SJSA1 (cell line): ENCODE measurements around the gene ADCY3. TPM values are rescaled to one million over a fixed set of nuclear protein-coding genes. Genes with fewer than 3 reads are reported as not detected.
"Not testable (repeated sequence)": the region's sequence is repeated elsewhere in the genome, so short reads cannot be mapped to it uniquely, and the experiment has no call there.

ENCODE experiments used
- DNase-seq, 2 experiments: peaks; one replicate each; pipeline ENCODE4 v3.0.0-alpha.2; 2015 to 2020; ENCODE audit warnings: low spot score in 2 of 2, low read depth in 1 of 2
- H3K27ac ChIP-seq: fragments of 250-450 bp; sonication (Bioruptor Pico); 2 replicates; pipeline ENCODE4 v1.5.1; 2020; ENCODE audit warnings: mild to moderate bottlenecking, moderate library complexity
- H3K27me3 ChIP-seq: fragments of 250-450 bp; sonication (Bioruptor Pico); replicated peaks from 2 replicates; pipeline ENCODE4 v1.5.1; 2020; ENCODE audit warnings: mild to moderate bottlenecking, moderate library complexity
- H3K36me3 ChIP-seq: fragments of 250-450 bp; sonication (Bioruptor Pico); 2 replicates; pipeline ENCODE4 v1.5.1; 2020; ENCODE audit warnings: mild to moderate bottlenecking
- H3K4me1 ChIP-seq: fragments of 250-450 bp; sonication (Bioruptor Pico); replicated peaks from 2 replicates; pipeline ENCODE4 v1.6.1; 2021; ENCODE audit warnings: mild to moderate bottlenecking
- H3K4me3 ChIP-seq: fragments of 250-450 bp; sonication (Bioruptor Pico); 2 replicates; pipeline ENCODE4 v1.5.1; 2020; ENCODE audit warnings: mild to moderate bottlenecking
- H3K9me3 ChIP-seq: fragments of 250-450 bp; sonication (Bioruptor Pico); replicated peaks from 2 replicates; pipeline ENCODE4 v1.5.1; 2020; ENCODE audit warnings: mild to moderate bottlenecking
- total RNA-seq: library from RNA; depleted of rRNA; stranded (reverse); fragments of >200 nt; shearing (Covaris generic); gene quantifications from 2 replicates; pipeline ENCODE4 v1.2.3, GENCODE V29; 2014

ADCY3 gene
- total RNA-seq, 1 experiment from 2014 or later = 22.7 TPM

DNA sequence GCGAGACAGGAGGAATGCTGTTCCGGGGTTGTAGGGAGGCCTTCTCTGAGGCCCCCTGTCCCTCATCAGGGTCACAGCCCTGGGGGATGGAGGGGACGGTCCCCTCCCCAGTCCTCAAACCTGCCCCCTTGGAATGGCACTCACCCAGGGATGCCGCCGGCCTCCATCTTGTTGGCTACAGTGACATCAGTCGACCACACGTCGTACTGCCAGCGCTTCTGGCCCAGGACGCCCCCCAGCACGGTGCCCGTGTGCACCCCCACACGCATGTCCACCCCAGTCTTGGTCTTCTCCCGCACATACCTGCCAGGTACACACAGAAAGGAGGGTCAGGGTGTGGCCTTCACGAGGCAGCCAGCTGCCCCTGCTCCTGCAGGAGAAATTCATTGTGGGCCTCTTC lies 80.3 kb downstream of the ADCY3 start:
- Histone ChIP-seq H3K9me3 (no peaks in the 10 kb centered on the region), H3K27ac (no peak overlapping the region)

DNA sequence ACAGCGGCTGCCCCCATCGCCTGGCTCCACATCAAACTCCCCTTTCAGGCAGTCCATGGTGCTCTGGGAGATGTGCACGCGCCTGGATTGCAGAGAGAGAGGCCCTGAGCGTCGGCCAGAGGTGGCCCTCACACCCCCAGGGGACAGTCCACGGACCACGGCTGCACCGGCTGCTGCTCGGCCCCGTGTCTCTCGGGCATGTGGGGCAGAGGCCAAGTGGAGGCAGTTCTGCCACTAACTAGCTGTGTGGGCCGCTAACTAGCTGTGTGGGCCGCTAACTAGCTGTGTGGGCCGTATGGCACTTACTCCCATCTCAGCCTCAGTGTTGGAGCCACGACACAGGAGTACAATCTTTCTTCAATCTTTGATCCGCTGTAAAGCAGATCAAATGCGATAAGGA lies 81.5 kb downstream of the ADCY3 start:
- DNase-seq = no peak
- no peaks in the 10 kb centered on the region for H3K9me3 ChIP-seq
- H3K36me3 ChIP-seq = peaks cover 10% of the 10 kb centered on the region; the same call in 1 of the 2 replicates
- H3K27me3 ChIP-seq = no peaks in the 10 kb centered on the region
- peaks cover 10% of the 10 kb centered on the region for H3K4me1 ChIP-seq
- H3K27ac ChIP-seq = no peak overlapping the region
- H3K4me3 ChIP-seq = no peak overlapping the region

More for the DNA sequence above, 80.3 kb downstream of the ADCY3 start:
- no peak for DNase-seq
- no peak overlapping the region for H3K4me3 ChIP-seq
- H3K27me3 ChIP-seq = no peaks in the 10 kb centered on the region
- H3K4me1 ChIP-seq = peaks cover 10% of the 10 kb centered on the region
- H3K36me3 ChIP-seq = peaks cover 8% of the 10 kb centered on the region; the same call in 1 of the 2 replicates

DNA sequence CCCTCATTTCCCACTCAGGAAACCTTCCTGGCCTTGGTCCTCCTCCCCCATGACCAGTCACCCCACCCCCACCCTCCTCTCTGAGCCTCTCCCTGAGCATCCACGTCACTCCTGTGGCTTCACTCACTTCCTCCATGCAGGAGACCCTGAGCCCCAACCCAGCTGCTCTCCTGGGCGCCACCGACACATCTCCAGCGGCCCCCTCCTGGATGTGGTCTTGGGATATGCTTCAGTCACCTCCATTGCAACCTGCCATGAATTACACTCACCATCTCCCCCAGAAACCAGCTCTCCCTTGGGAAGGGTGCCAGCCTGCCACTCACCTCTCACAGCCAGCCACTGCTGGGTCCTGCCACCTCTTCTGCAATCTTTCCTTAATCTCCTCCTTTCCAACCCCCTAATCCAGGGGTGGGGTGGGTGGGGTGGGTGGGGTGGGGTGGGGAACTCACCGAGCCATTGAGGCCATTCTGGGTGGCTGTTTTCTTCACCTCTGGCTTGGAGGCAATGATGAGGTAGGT lies 82.0 kb downstream of the ADCY3 start:
- Histone ChIP-seq H3K4me1 (peaks cover 10% of the 10 kb centered on the region), H3K9me3 (no peaks in the 10 kb centered on the region), H3K27me3 (no peaks in the 10 kb centered on the region), H3K4me3 (no peak overlapping the region), H3K27ac (no peak overlapping the region), H3K36me3 (peaks cover 10% of the 10 kb centered on the region; the same call in 1 of the 2 replicates)
- no peak for DNase-seq

DNA sequence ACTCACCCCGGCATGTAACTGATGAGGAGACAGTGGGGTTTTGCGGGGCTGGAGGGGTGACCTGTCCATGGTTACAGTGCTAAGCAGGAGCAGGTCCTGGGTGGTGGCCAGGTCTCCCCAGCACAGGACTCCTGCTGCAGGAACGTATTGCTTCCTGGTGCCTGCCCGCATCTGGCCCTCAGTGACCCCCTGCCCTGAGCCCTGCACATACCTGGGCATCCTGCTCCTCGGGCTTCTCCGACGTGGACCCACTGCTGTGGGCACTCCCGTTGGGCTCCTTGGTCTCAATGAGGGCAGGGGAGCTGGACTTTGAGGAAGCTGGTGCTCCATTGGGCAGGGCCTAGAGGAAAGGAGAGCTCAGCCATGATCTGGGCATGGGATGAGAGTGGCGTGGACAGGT lies 83.3 kb downstream of the ADCY3 start:
- Histone ChIP-seq H3K9me3 (no peaks in the 10 kb centered on the region), H3K27ac (no peak overlapping the region), H3K4me3 (no peak overlapping the region), H3K4me1 (peaks cover 10% of the 10 kb centered on the region), H3K27me3 (no peaks in the 10 kb centered on the region), H3K36me3 (peaks cover 10% of the 10 kb centered on the region; the same call in 1 of the 2 replicates)
- no peak for DNase-seq

DNA sequence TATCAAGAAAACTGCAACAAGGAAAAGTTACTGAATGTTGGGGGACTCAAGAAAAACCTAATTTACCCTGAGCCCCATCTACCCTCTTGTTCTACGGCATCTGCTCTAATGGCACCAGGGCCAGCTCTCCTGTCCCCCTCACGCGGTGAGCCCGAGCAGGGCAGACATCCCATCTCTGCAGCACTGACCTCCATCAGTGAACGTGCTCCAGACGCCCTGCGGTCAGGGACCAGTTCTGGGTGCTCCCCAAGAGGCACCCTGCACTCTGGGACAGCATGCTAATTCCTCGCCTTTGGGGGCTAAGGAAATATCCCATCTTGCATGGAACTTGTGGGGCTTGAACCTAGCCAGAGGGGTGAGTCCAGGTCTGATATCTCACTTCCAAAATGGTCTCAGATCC lies 83.8 kb downstream of the ADCY3 start:
- Histone ChIP-seq H3K4me1 (peaks cover 10% of the 10 kb centered on the region), H3K36me3 (peaks cover 10% of the 10 kb centered on the region; the same call in 1 of the 2 replicates), H3K4me3 (no peak overlapping the region), H3K9me3 (no peaks in the 10 kb centered on the region), H3K27ac (no peak overlapping the region), H3K27me3 (no peaks in the 10 kb centered on the region)
- DNase-seq = no peak

DNA sequence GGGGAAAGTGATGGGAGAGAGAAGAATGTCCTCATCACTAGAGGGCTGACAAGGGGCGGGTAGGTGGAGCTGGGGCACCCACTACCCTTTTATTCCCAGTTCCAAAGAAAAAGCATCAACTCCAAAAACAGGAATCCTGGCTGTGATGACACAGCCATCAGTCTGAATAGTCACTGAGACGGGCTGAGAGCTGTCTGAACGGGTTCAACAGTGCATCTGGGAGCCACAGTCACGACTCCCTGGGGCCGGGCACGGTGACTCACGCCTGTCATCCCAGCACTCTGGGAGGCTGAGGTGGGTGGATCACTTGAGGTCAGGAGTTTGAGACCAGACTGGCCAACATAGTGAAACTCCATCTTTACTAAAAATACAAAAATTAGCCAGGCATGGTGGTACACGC lies 84.6 kb downstream of the ADCY3 start:
- DNase-seq = peak; percentile 35 to 75
- not testable (repeated sequence) for H3K27me3 ChIP-seq, H3K4me3 ChIP-seq, H3K4me1 ChIP-seq, H3K27ac ChIP-seq, H3K9me3 ChIP-seq
- peaks cover 15% of the 10 kb centered on the region for H3K36me3 ChIP-seq

DNA sequence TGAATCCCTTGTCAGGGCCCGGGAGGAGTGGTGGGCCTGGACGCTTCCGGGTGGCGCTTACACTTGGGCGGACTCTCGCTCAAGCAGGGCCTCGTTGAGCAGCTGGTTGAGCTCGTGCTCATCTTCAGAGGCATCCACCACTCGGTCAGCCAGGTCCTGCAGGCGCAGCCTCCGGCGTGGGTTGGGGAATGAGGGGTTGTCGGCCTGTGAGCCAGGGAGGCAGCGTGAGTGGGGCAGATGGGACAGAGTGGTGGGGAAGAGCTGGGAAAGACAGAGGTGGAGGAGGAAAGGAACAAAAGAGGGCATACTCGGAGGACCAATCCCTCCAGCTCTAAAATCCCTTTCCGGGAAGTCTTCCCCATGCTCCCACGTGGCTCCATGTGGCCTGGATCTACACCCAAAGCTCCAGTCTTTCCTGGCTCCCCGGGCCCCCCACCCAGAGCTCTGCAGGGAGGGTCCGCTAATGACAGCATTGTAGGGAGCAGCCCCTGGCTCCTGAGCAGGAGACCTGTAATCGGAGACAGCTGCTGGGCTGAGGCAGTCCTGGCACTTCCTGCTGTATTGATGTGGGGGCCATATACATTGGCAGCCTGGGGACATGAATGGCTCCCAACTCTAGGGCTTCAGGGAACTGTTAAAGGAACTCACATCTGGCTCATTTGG lies 85.2 kb downstream of the ADCY3 start:
- peaks cover 18% of the 10 kb centered on the region for H3K36me3 ChIP-seq
- H3K4me1 ChIP-seq = peaks cover 10% of the 10 kb centered on the region
- H3K27me3 ChIP-seq = no peaks in the 10 kb centered on the region
- no peak for DNase-seq
- no peak overlapping the region for H3K4me3 ChIP-seq
- H3K27ac ChIP-seq = no peak overlapping the region
- no peaks in the 10 kb centered on the region for H3K9me3 ChIP-seq

DNA sequence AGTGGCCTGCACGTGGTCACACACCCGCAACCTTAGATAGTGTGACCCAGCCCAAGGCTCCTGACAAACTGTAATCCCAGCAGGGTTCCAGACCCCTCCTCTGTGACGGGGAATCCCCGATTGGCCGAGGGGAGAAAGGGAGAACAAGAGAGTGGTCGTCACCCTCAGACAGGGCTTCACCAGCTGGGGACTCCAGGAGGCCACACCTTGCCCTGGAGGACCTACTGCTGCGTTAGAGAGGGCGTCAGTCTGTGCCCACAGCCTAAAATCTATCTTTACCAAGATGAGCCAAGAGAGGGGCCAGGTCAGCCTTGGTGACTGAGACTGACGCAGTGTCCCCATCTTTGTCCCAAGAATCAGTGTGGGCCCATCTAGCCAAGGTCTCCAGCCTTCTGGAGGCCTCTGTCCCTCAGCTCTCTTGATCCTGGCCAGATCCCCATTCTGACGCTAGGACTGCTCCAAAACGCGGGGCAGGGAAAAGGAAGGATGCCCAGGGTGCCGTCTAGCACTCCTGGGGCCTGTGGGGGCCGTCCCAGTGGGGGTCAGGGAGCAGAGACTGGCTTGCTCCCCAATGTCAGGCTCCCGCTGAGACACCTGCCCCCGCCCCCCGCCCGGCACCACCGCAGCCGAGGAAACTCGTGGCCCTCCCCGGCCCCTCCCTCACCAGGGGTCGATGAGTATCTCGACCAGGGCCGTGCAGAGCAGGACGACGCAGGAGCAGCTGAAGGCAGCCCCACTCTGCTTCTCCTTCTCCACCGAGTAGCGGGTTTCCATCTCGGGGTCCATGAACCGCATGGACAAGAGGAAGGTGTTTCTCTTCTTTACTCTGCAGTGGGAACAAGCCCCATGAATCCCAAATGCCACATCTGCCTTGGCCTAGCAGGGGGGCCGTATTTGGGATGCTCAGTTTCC lies 86.0 kb downstream of the ADCY3 start:
- H3K4me3 ChIP-seq = no peak overlapping the region
- peaks cover 10% of the 10 kb centered on the region for H3K4me1 ChIP-seq

DNA sequence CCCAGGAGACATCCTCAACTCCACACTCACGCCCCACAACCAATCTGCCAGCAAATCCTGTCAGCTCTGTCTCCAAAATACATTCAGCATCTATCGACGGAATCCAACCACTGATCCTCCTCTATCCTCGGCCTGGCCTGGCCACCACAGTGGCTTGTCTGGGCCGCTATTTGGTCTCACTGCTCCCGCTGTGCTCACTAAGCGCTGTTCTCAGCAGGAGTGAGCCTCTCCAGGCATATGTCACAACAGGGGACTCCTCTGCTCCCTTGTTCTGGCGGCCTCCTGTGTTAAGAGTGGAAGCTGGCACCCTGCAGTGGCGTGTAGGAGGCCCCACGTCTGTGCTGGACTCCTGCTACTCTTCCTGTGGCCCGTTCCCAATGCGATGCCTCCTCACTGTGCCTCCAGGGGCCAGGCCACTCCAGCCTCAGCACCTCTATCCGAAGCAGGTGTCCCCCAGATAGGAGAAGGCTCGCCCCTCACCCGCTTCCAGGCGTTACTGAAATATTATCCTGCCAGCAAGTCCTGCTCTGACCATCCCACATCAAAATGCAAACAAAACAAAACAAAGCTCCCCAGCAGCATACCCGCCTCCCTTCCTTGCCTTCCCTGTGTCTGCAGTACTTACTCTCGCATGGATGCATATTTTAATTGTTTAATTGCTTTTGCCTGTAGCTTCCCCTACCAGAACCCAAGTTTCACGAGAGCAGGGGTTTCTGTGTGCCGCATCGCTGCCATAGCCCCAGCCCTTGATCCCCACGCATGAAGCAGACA lies 86.9 kb downstream of the ADCY3 start:
- no peaks in the 10 kb centered on the region for H3K9me3 ChIP-seq
- H3K4me1 ChIP-seq = peaks cover 10% of the 10 kb centered on the region
- H3K27ac ChIP-seq = no peak overlapping the region
- no peak for DNase-seq
- peaks cover 18% of the 10 kb centered on the region for H3K36me3 ChIP-seq
- H3K4me3 ChIP-seq = no peak overlapping the region
- H3K27me3 ChIP-seq = no peaks in the 10 kb centered on the region

More for the DNA sequence above, 86.0 kb downstream of the ADCY3 start:
- H3K9me3 ChIP-seq = no peaks in the 10 kb centered on the region
- H3K27me3 ChIP-seq = no peaks in the 10 kb centered on the region
- H3K27ac ChIP-seq = no peak overlapping the region
- H3K36me3 ChIP-seq = peaks cover 18% of the 10 kb centered on the region
- no peak for DNase-seq

DNA sequence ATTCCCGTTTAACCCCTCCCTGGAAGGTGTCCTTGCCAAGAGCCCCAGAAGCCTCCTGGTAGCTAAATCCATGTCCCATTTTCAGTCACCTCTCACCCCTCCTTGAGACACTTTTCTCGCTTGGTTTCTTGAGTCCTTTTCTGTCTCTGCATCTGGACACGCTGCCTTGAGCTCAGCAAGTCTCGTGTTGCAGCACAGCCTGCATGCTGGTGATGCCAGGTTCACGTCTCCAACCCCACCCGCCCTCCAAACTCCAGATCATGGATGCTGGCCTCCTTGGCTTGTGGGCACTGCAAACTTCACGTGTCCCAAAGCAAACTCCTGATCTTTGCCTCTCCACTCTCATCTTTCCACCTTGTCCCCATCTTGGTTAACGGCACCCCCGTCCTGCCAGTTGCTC lies 87.5 kb downstream of the ADCY3 start:
- Histone ChIP-seq H3K27ac (no peak overlapping the region), H3K9me3 (no peaks in the 10 kb centered on the region), H3K27me3 (no peaks in the 10 kb centered on the region)

DNA sequence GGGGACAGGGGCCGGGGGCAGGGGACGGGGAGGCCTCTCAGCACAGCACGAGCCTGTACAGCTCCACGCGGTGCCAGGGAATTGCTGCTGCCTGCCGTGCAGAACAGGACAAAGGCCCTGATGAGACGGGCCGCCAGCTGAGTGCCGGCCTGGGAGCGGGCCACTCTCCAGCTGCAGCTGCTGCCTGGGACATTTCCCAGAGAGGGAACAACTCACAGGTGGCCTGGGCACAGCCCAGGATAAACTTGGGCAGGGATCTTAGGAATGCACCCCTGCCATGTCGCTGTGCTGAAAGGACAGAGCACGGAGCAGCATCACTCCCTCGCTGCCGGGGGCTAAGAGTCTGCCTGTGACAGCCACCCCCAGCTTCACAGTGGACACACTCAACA lies 88.0 kb downstream of the ADCY3 start:
- Histone ChIP-seq H3K27ac (no peak overlapping the region), H3K36me3 (peaks cover 26% of the 10 kb centered on the region), H3K4me1 (peaks cover 17% of the 10 kb centered on the region), H3K4me3 (no peak overlapping the region), H3K9me3 (no peaks in the 10 kb centered on the region), H3K27me3 (no peaks in the 10 kb centered on the region)
- no peak for DNase-seq

More for the DNA sequence above, 87.5 kb downstream of the ADCY3 start:
- peaks cover 21% of the 10 kb centered on the region for H3K36me3 ChIP-seq
- peaks cover 14% of the 10 kb centered on the region for H3K4me1 ChIP-seq
- H3K4me3 ChIP-seq = no peak overlapping the region
- DNase-seq = no peak

DNA sequence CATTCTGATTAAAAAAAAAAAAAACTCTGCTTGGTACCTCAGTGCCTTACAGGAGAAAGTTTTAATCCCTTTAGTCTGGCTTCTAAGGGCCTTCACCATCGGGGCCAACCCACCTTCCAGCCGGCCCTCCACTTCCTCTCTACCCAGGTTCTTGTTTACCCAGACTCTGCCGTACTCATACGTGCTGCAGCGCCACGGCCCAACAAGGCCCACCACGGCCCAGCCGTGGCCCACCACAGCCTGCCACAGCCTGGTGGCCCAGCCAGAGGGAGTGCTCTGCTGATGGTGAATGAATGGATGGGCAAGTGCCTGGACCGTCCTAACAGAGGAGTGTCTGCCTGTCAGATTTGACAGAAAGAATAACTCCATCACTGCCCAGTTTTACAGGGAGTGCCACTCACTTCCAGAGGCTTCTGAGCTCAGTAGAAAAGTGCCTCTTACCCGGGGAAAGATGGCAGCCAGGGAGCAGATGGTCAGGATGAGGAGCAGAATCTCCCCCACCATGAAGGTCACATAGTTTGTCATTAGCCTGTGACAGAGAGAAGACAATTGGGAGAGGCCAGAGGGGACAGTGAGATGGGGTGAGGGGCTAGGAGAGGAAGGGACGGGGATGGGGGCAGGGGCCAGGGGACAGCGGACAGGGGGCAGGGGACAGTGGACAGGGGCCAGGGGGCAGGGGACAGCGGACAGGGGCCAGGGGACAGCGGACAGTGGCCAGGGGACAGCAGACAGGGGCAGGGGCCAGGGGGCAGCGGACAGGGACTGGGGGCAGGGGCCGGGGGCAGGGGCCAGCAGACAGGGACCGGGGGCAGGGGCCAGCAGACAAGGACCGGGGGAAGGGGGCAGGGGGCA lies 88.6 kb downstream of the ADCY3 start:
- Histone ChIP-seq H3K9me3 (no peaks in the 10 kb centered on the region), H3K4me1 (peaks cover 17% of the 10 kb centered on the region), H3K36me3 (peaks cover 28% of the 10 kb centered on the region), H3K27ac (no peak overlapping the region), H3K4me3 (no peak overlapping the region), H3K27me3 (no peaks in the 10 kb centered on the region)
- peak in 1 of 2 experiments; percentile 11 for DNase-seq

DNA sequence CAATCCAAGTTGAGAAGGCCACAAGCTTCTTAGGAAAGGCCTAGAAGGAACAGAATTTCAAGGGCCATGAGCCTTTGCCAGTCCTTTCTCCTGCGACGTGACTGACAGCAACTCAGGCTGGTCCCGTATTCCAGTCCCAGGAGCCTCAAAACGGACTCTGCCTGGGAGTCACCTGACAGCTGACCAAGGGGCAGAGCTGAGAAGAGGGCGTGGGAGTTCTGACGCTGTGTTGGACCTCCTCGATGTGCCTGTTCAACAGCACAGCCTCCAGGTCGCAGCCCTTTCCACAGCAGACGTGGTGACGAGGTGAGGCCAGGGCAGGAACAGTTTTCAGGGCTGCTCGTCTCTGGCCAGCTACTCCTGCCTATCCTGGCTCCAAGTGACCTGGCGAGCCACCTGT lies 89.3 kb downstream of the ADCY3 start:
- H3K4me3 ChIP-seq = no peak overlapping the region
- no peaks in the 10 kb centered on the region for H3K27me3 ChIP-seq
- no peak overlapping the region for H3K27ac ChIP-seq
- H3K36me3 ChIP-seq = peaks cover 22% of the 10 kb centered on the region
- peaks cover 16% of the 10 kb centered on the region for H3K4me1 ChIP-seq
- no peaks in the 10 kb centered on the region for H3K9me3 ChIP-seq
- peak in 1 of 2 experiments; percentile 32 for DNase-seq
